Naive thymus-derived CD4-positive, alpha-beta T cell (primary cell): Measurements from ENCODE around the gene TTC19. TPM values are rescaled to one million over a fixed set of nuclear protein-coding genes. Genes with fewer than 3 reads are reported as not detected.

Experiments used
- ATAC-seq: fragments of 150-1000 bp; cut with Tn5 transposase; 2 replicates; pipeline ENCODE4 v1.10.0; 2021; ENCODE audit warnings: mild to moderate bottlenecking, moderate library complexity
- CTCF ChIA-PET: fragments of 350-600 bp; sonication (Branson Sonifier 250); formaldehyde crosslinking; loops from one replicate; lab custom pipeline; 2021; ENCODE audit warnings: antibody characterized with exemption; lab: Charles Lee
- POLR2A ChIA-PET: fragments of 350-600 bp; sonication (Branson Sonifier 250); formaldehyde crosslinking; loops from one replicate; lab custom pipeline; 2021; ENCODE audit warnings: antibody characterized with exemption, inconsistent platforms; lab: Charles Lee
- DNase-seq, 9 donors: peaks; one replicate each; pipeline versions ENCODE4 v3.0.0 to v3.0.0-alpha.2; 2020 to 2022; ENCODE audit warnings: mixed read lengths in 1 of 9
- H3K27ac ChIP-seq: one replicate; pipeline ENCODE4 v1.7.0; 2013; ENCODE audit warnings: mild to moderate bottlenecking, low read depth, low read length, moderate library complexity
- H3K27me3 ChIP-seq, 2 donors: one replicate each; pipeline ENCODE4 v1.7.0; 2013; ENCODE audit warnings: low read length in 2 of 2, mild to moderate bottlenecking in 2 of 2, moderate library complexity in 2 of 2; ENCODE audit not compliant: control insufficient read depth in 2 of 2, insufficient read depth in 2 of 2
- H3K36me3 ChIP-seq, 3 experiments: 1 replicate in 2 of 3; 2 replicates in 1 of 3; pipeline ENCODE4 v1.7.0; 2013; ENCODE audit warnings: low read length in 3 of 3, mild to moderate bottlenecking in 3 of 3, moderate library complexity in 1 of 3; ENCODE audit not compliant: insufficient read depth in 3 of 3, control insufficient read depth in 2 of 3
- H3K4me1 ChIP-seq, 2 donors: one replicate each; pipeline ENCODE4 v1.7.0; 2013; ENCODE audit warnings: low read length in 2 of 2, mild to moderate bottlenecking in 2 of 2, moderate library complexity in 1 of 2; ENCODE audit not compliant: control insufficient read depth in 2 of 2, insufficient read depth in 2 of 2
- H3K4me3 ChIP-seq: 2 replicates; pipeline ENCODE4 v1.7.0; 2013; ENCODE audit warnings: mild to moderate bottlenecking, low read length
- H3K9me3 ChIP-seq, 3 experiments: 1 replicate in 2 of 3; 2 replicates in 1 of 3; pipeline ENCODE4 v1.7.0; 2013; ENCODE audit warnings: low read length in 3 of 3; ENCODE audit not compliant: control insufficient read depth in 2 of 3
- H3K27ac Mint-ChIP-seq, 9 donors: one replicate each; pipeline ENCODE4 v1.8.0; 2020 to 2022; ENCODE audit warnings: mixed read lengths in 9 of 9, mild to moderate bottlenecking in 8 of 9, moderate library complexity in 5 of 9, inconsistent platforms in 2 of 9
- H3K27me3 Mint-ChIP-seq, 5 donors: one replicate each; pipeline ENCODE4 v1.8.0; 2021 to 2022; ENCODE audit warnings: mixed read lengths in 5 of 5, mild to moderate bottlenecking in 1 of 5
- H3K36me3 Mint-ChIP-seq, 5 donors: one replicate each; pipeline ENCODE4 v1.8.0; 2020 to 2022; ENCODE audit warnings: mixed read lengths in 5 of 5, mild to moderate bottlenecking in 3 of 5, inconsistent platforms in 1 of 5
- H3K4me1 Mint-ChIP-seq, 7 donors: one replicate each; pipeline ENCODE4 v1.8.0; 2020 to 2022; ENCODE audit warnings: mixed read lengths in 7 of 7, mild to moderate bottlenecking in 3 of 7, inconsistent platforms in 1 of 7
- H3K4me3 Mint-ChIP-seq, 10 donors: one replicate each; pipeline ENCODE4 v1.8.0; 2020 to 2022; ENCODE audit warnings: mild to moderate bottlenecking in 10 of 10, mixed read lengths in 10 of 10, moderate library complexity in 6 of 10, inconsistent platforms in 2 of 10
- H3K9me3 Mint-ChIP-seq, 11 donors: one replicate each; pipeline ENCODE4 v1.8.0; 2020 to 2022; ENCODE audit warnings: mixed read lengths in 11 of 11, mild to moderate bottlenecking in 4 of 11, inconsistent platforms in 1 of 11, moderate library complexity in 1 of 11
- intact Hi-C, 2 donors: fragments of 100-400 bp; cut with micrococcal nuclease; formaldehyde crosslinking; loops; one replicate each; pipeline ENCODE4 v1.15.1; 2023
- polyA plus RNA-seq, 2 donors: library from polyadenylated mRNA; unstranded; fragments of 300-500 nt; fragmentation: Illumina TruSeq; gene quantifications; one replicate each; pipeline ENCODE4 v1.2.3, GENCODE V29; 2021
- total RNA-seq, 6 experiments: library from RNA in 5 of 6; stranded (reverse) in 5 of 6; gene quantifications; 1 replicate in 5 of 6; 2 replicates in 1 of 6; pipeline ENCODE4 v1.2.3 and lab custom pipeline; 2021 to 2026

TTC19 gene
- total and polyA plus RNA-seq, 7 experiments from 2014 or later, result 32.8 to 61.6 (median 35.9) TPM

DNA sequence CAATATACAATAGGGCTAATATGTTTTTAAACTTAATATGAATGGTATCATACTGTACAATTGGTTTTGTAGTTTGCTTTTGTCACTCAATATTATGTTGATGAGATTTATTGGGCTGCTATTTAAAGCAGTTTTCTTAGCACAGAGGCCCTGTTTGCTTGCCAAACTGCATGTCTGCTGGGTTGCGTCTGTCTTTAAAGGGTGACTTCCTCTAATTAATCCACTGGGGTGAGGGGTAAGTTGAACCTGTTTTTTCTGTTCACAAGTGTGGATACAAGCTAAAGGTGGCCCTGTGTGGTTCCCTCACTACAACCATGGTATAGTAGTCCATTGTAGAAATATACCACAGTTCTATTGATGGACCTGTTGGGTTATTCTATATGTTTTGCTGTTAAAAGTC is 19.7 kb downstream of the TTC19 start:
- no peaks in the 10 kb centered on the region for H3K9me3 ChIP-seq
- ChIA-PET CTCF (no interaction called here), POLR2A (interaction anchor here (0.6 kb wide), 1 partner anchor 134 kb away, joined by 3 read pairs; no protein-coding TSS in a partner anchor)
- ATAC-seq (no peak), DNase-seq (no peak)
- H3K4me3 ChIP-seq, result no peak overlapping the region
- no peaks in the 10 kb centered on the region for H3K27me3 ChIP-seq
- H3K27ac ChIP-seq, result no peak overlapping the region
- H3K36me3 ChIP-seq, result peaks cover 7 to 31% (median 12%) of the 10 kb centered on the region in 3 experiments
- Mint-ChIP-seq H3K27me3 (no peaks in the 10 kb centered on the region), H3K4me3 (no peak overlapping the region), H3K9me3 (no peaks in the 10 kb centered on the region), H3K4me1 (peaks cover 4 to 39% (median 15%) of the 10 kb centered on the region in 7 donors), H3K27ac (peak overlapping the region in 6 of 9 donors; percentile 23 to 82 (median 56)), H3K36me3 (peaks cover 8 to 36% (median 20%) of the 10 kb centered on the region in 5 donors)
- H3K4me1 ChIP-seq, result no peaks in the 10 kb centered on the region
- intact Hi-C loops, result no loop called here

DNA sequence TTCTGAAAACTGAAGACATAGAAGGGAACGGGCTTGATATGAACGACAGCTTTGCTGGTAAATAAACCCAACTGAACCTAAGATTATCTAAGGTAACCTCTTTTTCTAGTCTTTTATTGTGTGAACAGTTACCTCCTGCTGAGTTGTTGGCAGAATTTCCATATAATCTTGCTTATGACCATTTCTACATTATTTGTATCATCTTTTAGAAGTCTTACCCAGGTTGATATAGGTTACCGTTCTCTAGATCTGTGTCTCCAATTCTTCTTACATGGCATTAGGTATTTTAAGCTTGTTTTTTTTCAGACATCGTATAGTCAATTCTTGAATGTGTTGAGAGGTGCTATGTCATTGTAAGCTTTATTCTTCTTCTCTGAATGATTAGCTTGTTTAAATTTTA is 24.3 kb downstream of the TTC19 start:
- H3K4me3 ChIP-seq, result no peak overlapping the region
- DNase-seq (no peak), ATAC-seq (no peak)
- Mint-ChIP-seq H3K4me1 (peaks cover 0 to 30% (median 19%) of the 10 kb centered on the region in 7 donors), H3K4me3 (no peak overlapping the region), H3K36me3 (peaks cover 20 to 55% (median 35%) of the 10 kb centered on the region in 5 donors), H3K27me3 (no peaks in the 10 kb centered on the region), H3K27ac (peak overlapping the region in 1 of 9 donors; percentile 82), H3K9me3 (no peaks in the 10 kb centered on the region)
- H3K27me3 ChIP-seq, result no peaks in the 10 kb centered on the region
- no peaks in the 10 kb centered on the region for H3K9me3 ChIP-seq
- ChIA-PET POLR2A (interaction anchor here (0.7 kb wide), 1 partner anchor 22 kb away, joined by 3 read pairs; no protein-coding TSS in a partner anchor), CTCF (no interaction called here)
- peaks cover 14 to 57% (median 35%) of the 10 kb centered on the region in 3 experiments for H3K36me3 ChIP-seq
- intact Hi-C loops, result loop anchor here in 1 of 2 donors (10.0 kb wide), 1 partner anchor 191 kb away; the partner anchor contains the start of genes NCOR1 and PIGL
- no peak overlapping the region for H3K27ac ChIP-seq
- no peaks in the 10 kb centered on the region for H3K4me1 ChIP-seq

DNA sequence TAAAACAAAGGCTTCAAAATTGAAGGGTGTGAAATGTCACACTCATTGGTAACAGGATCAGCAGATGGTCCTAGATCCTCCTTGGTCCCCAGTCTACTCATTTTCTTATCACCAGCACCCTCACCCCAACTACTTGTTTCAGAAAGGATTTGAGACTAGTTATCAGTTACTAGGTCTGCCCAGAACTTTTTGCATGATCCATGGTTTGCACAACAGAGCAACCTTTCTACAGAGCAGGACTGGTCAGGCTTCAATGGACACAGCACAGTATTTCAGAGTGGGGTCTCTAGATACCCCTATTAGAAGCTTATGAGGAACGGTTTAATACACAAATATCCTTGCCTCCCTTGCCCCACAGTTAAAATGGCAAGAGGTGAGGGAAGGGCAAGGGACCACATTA is 25.6 kb downstream of the TTC19 start:
- H3K36me3 ChIP-seq, result peaks cover 18 to 59% (median 43%) of the 10 kb centered on the region in 3 experiments
- H3K27ac Mint-ChIP-seq, result peak overlapping the region in 5 of 9 donors; percentile 21 to 94 (median 68)
- H3K9me3 ChIP-seq, result no peaks in the 10 kb centered on the region
- H3K27me3 ChIP-seq, result no peaks in the 10 kb centered on the region
- no peaks in the 10 kb centered on the region for H3K27me3 Mint-ChIP-seq
- no peak overlapping the region for H3K27ac ChIP-seq
- intact Hi-C loops, result loop anchor here in 1 of 2 donors (10.0 kb wide), 1 partner anchor 190 kb away; the partner anchor contains the start of genes NCOR1 and PIGL
- H3K4me1 ChIP-seq, result no peaks in the 10 kb centered on the region
- H3K4me3 Mint-ChIP-seq, result no peak overlapping the region
- peaks cover 0 to 28% (median 19%) of the 10 kb centered on the region in 7 donors for H3K4me1 Mint-ChIP-seq
- H3K36me3 Mint-ChIP-seq, result peaks cover 18 to 56% (median 35%) of the 10 kb centered on the region in 5 donors
- H3K9me3 Mint-ChIP-seq, result no peaks in the 10 kb centered on the region
- ChIA-PET CTCF (no interaction called here), POLR2A (no interaction called here)
- no peak for ATAC-seq
- DNase-seq, result no peak
- no peak overlapping the region for H3K4me3 ChIP-seq

DNA sequence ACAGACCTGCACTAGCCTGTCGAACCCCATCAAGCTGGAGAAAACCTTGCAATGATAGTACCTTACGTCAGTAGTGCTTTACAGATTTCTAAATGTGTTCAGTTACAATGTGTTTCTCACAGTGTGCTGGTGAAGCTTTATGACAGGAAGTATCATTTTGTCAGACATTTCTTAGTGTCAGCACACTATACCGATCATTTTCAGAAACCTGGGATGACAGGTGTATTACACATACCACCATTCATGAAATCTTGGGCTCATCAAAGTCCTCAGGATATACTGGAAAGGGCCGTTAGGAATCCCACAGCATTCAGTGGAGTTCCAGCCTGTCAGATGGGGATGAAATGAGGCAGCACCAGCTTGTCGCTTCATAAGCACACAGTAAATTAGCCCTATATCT is 27.3 kb downstream of the TTC19 start:
- peaks cover 16 to 55% (median 37%) of the 10 kb centered on the region in 5 donors for H3K36me3 Mint-ChIP-seq
- no peak overlapping the region for H3K4me3 Mint-ChIP-seq
- Histone ChIP-seq H3K36me3 (peaks cover 22 to 75% (median 48%) of the 10 kb centered on the region in 3 experiments), H3K9me3 (no peaks in the 10 kb centered on the region), H3K27me3 (no peaks in the 10 kb centered on the region), H3K4me1 (no peaks in the 10 kb centered on the region), H3K27ac (no peak overlapping the region), H3K4me3 (no peak overlapping the region)
- ChIA-PET POLR2A (interaction anchor here (0.9 kb wide), 1 partner anchor 28 kb away, joined by 3 read pairs; the partner anchor contains the start of genes TTC19 and ZSWIM7), CTCF (no interaction called here)
- DNase-seq (no peak), ATAC-seq (no peak)
- H3K27ac Mint-ChIP-seq, result peak overlapping the region in 8 of 9 donors; percentile 16 to 94 (median 83)
- intact Hi-C loops, result loop anchor here in 1 of 2 donors (10.0 kb wide), 1 partner anchor 188 kb away; the partner anchor contains the start of genes NCOR1 and PIGL
- peaks cover 0 to 26% (median 11%) of the 10 kb centered on the region in 7 donors for H3K4me1 Mint-ChIP-seq
- no peaks in the 10 kb centered on the region for H3K27me3 Mint-ChIP-seq
- no peaks in the 10 kb centered on the region for H3K9me3 Mint-ChIP-seq

DNA sequence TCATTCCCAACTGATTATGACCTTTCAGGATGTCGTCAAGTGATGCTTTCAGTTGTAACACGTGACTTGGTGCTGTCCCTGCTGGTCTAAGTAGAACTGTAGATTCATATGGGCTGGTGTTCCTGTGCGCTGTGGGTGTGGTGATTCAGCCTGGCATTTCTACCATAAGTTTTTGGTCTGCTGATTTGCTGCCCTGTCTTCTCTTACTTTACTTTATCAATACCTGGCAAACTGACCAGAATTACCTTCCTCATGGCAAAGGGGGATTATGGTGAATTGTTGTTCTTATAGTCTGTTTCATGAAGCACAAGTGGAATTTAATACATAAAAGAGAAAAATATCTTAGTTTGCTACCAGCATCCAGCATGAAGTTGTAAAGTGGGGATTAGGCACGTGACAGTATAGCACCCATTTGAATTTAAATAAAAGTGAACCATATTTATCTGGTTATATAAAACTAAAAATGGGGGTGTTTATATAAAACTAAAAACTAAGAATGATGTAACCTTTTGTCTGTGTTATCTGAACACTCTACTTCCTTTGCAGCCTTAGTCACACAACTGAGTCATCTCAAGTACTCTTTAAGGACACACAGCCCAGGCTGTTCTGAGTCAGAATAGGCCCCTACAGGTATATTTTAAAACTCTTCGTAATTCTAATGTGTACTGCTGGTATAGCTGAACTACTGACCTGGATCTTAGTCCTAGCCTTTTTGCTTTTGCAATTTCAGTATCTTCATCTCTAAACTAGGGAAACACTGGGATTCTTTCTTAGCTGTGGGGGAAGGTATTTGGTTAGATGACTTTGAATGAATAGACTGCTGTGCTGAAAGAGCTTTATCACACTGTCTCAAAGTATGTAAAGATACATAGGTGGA is 28.3 kb downstream of the TTC19 start:
- POLR2A ChIA-PET, result no interaction called here

DNA sequence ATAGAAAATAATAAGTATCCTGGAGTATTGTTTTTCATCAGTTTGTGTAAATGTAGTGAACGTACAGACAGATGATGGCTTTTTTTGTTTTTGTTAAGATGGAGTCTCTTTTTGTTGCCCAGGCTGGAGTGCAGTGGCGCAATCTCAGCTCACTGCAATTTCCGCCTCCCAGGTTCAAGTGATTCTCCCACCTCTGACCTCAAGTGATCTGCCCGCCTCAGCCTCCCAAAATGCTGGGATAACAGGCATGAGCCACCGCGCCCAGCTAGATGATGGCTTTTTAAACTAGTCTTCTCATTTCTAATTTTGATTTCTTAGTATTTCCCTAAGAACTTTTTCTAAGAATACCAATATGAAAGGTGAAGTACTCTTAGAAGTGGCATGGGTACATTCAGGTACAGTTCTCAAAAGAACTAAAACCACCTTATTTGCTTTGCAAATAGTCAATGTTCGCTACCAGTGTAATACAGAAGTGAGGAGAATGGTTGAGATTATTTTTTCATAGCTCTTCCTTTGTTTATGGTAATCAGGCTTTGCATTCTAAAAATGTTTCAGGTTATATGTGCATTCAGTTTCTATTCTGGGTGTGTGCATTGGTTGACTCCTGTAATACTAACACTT is 34.2 kb downstream of the TTC19 start:
- Histone ChIP-seq H3K27ac (no peak overlapping the region), H3K27me3 (no peaks in the 10 kb centered on the region), H3K9me3 (no peaks in the 10 kb centered on the region), H3K36me3 (peaks cover 15 to 89% (median 29%) of the 10 kb centered on the region in 3 experiments), H3K4me3 (no peak overlapping the region), H3K4me1 (no peaks in the 10 kb centered on the region)
- peaks cover 0 to 23% (median 8%) of the 10 kb centered on the region in 7 donors for H3K4me1 Mint-ChIP-seq
- H3K4me3 Mint-ChIP-seq, result no peak overlapping the region
- POLR2A ChIA-PET, result interaction anchor here (0.6 kb wide), 1 partner anchor 11 kb away, joined by 4 read pairs; no protein-coding TSS in a partner anchor
- DNase-seq, result no peak
- H3K27me3 Mint-ChIP-seq, result no peaks in the 10 kb centered on the region
- peak overlapping the region in 5 of 9 donors; percentile 5 to 54 (median 19) for H3K27ac Mint-ChIP-seq
- ATAC-seq, result no peak
- intact Hi-C loops, result no loop called here
- no peaks in the 10 kb centered on the region for H3K9me3 Mint-ChIP-seq
- CTCF ChIA-PET, result no interaction called here
- H3K36me3 Mint-ChIP-seq, result peaks cover 14 to 62% (median 37%) of the 10 kb centered on the region in 5 donors

More for the DNA sequence above, 28.3 kb downstream of the TTC19 start:
- H3K36me3 ChIP-seq, result peaks cover 22 to 86% (median 55%) of the 10 kb centered on the region in 3 experiments
- no peaks in the 10 kb centered on the region for H3K9me3 Mint-ChIP-seq
- intact Hi-C loops, result loop anchor here in 1 of 2 donors (10.0 kb wide), 1 partner anchor 187 kb away; the partner anchor contains the start of genes NCOR1 and PIGL
- H3K9me3 ChIP-seq, result no peaks in the 10 kb centered on the region
- peak; percentile 77 for ATAC-seq
- H3K36me3 Mint-ChIP-seq, result peaks cover 20 to 58% (median 40%) of the 10 kb centered on the region in 5 donors
- no peak overlapping the region for H3K4me3 ChIP-seq
- H3K27ac ChIP-seq, result no peak overlapping the region
- DNase-seq, result peak in 2 of 9 donors; percentile 15 to 37
- CTCF ChIA-PET, result no interaction called here
- H3K4me1 Mint-ChIP-seq, result peaks cover 0 to 26% (median 4%) of the 10 kb centered on the region in 7 donors
- peak overlapping the region; percentile 45 to 94 (median 81) for H3K27ac Mint-ChIP-seq
- peak overlapping the region in 2 of 10 donors; percentile 26 to 67 for H3K4me3 Mint-ChIP-seq
- no peaks in the 10 kb centered on the region for H3K27me3 ChIP-seq
- H3K4me1 ChIP-seq, result no peaks in the 10 kb centered on the region
- H3K27me3 Mint-ChIP-seq, result no peaks in the 10 kb centered on the region
